HepG2 (cell line): ENCODE data around the gene AP2S1. TPM values are rescaled to one million over a fixed set of nuclear protein-coding genes. Genes with fewer than 3 reads are reported as not detected.

Experiments used
- CBFB ChIP-seq: sonication (generic); formaldehyde crosslinking; IDR thresholded peaks from 2 replicates; pipeline ENCODE4 v1.4.0; 2020; ENCODE audit warnings: missing genetic modification reagents
- CENPX ChIP-seq: sonication (generic); formaldehyde crosslinking; IDR thresholded peaks from 2 replicates; pipeline ENCODE4 v1.9.0; 2021; ENCODE audit warnings: mild to moderate bottlenecking, missing genetic modification reagents, moderate library complexity
- EHMT2 ChIP-seq: fragments of 200-600 bp; sonication (generic); IDR thresholded peaks from 2 replicates; pipeline ENCODE4 v1.7.0; 2017; ENCODE audit warnings: antibody characterized with exemption, low read depth, low read length, borderline replicate concordance
- GMEB1 ChIP-seq: sonication (generic); formaldehyde crosslinking; IDR thresholded peaks from 2 replicates; pipeline ENCODE4 v1.5.1; 2020; ENCODE audit warnings: missing genetic modification reagents, mild to moderate bottlenecking, borderline replicate concordance
- HMGXB3 ChIP-seq: sonication (generic); formaldehyde crosslinking; IDR thresholded peaks from 2 replicates; pipeline ENCODE4 v1.4.0; 2020; ENCODE audit warnings: missing genetic modification reagents, borderline replicate concordance
- SKI ChIP-seq: fragments of 450-650 bp; IDR thresholded peaks from one replicate; pipeline ENCODE4 v1.6.1; 2018; ENCODE audit warnings: mild to moderate bottlenecking; ENCODE audit not compliant: partially characterized antibody
- STAG1 ChIP-seq: sonication (generic); formaldehyde crosslinking; IDR thresholded peaks from 2 replicates; pipeline ENCODE4 v1.4.0; 2020; ENCODE audit warnings: missing genetic modification reagents
- ZBTB40 ChIP-seq, 2 experiments: fragments of 450-650 bp in 1 of 2; sonication (generic) in 1 of 2; formaldehyde crosslinking in 1 of 2; IDR thresholded peaks; 2 replicates each; pipeline versions ENCODE4 v1.6.1 to v1.8.0; 2016 to 2022; ENCODE audit warnings: antibody characterized with exemption in 1 of 2, mild to moderate bottlenecking in 1 of 2, missing genetic modification reagents in 1 of 2
- ZBTB46 ChIP-seq: sonication (generic); formaldehyde crosslinking; IDR thresholded peaks from 2 replicates; pipeline ENCODE4 v1.4.0; 2020; ENCODE audit warnings: mild to moderate bottlenecking, missing genetic modification reagents, borderline replicate concordance
- ZEB1 ChIP-seq: IDR thresholded peaks from 2 replicates; pipeline ENCODE4 v1.6.1; 2012; ENCODE audit warnings: mild to moderate bottlenecking, low read depth, inconsistent platforms; ENCODE audit not compliant: insufficient replicate concordance
- ZMAT3 ChIP-seq: sonication (generic); formaldehyde crosslinking; conservative IDR thresholded peaks from 2 replicates; pipeline ENCODE4 v1.7.0; 2021; ENCODE audit warnings: missing genetic modification reagents
- polyA plus RNA-seq, 8 experiments: library from polyadenylated mRNA; depleted of rRNA in 3 of 8; stranded (reverse) in 7 of 8; unstranded in 1 of 8; fragments of >200 nt; fragmentation: Illumina TruSeq in 4 of 8; extraction: Trizol in 4 of 8; gene quantifications; 2 replicates each; pipeline versions ENCODE4 v1.2.1 to v1.2.3, GENCODE V29; 2011 to 2016; ENCODE audit warnings: low read depth in 4 of 8, missing spikeins in 1 of 8, mixed read lengths in 1 of 8; ENCODE audit not compliant: insufficient read depth in 1 of 8
- total RNA-seq, 5 experiments: library from RNA; depleted of rRNA; stranded (reverse); fragments of >200 nt; fragmentation: Illumina TruSeq; extraction: Trizol; gene quantifications; 2 replicates each; pipeline ENCODE4 v1.2.3, GENCODE V29; 2016; ENCODE audit warnings: low read depth in 1 of 5

AP2S1 gene
- total and polyA plus RNA-seq, 2 of the 13 experiments (the other 11 are each of a cell fraction or from before 2014, with no cell fraction given): 45.2 to 86.1 TPM

- TF ChIP-seq GMEB1 (CRISPR knock-in tag) (no peak), HMGXB3 (CRISPR knock-in tag) (no peak), SKI (no peak), ZBTB40 (IDR thresholded peaks at IDR 0.05) (no peak), ZBTB40 (CRISPR knock-in tag; IDR thresholded peaks at IDR 0.05) (no peak), ZMAT3 (CRISPR knock-in tag) (no peak), ZEB1 (peak; percentile 88), STAG1 (CRISPR knock-in tag) (no peak), CBFB (CRISPR knock-in tag) (no peak), EHMT2 (no peak), ZBTB46 (CRISPR knock-in tag) (no peak), CENPX (CRISPR knock-in tag) (no peak)
Observed at GRCh38 chr19:46896076-46896794, 45.6 kb upstream of the AP2S1 start (continued).
